Uterus (tissue), 2 donors: ENCODE results near the gene SLC2A14.

Source experiments
- POLR2A ChIP-seq, 2 donors: fragments of 450-650 bp; IDR thresholded peaks; one replicate each; pipeline ENCODE4 v1.6.1; 2016; ENCODE audit warnings: antibody characterized with exemption in 2 of 2, mild to moderate bottlenecking in 1 of 2, moderate library complexity in 1 of 2
- TF ChIP-seq, protein P1 (sequence below), 4 experiments: fragments of 200-600 bp in 2 of 4; fragments of 450-650 bp in 2 of 4; sonication (generic) in 2 of 4; IDR thresholded peaks; one replicate each; pipeline ENCODE4 v1.5.1; 2016 to 2019; ENCODE audit warnings: antibody characterized with exemption in 4 of 4, mild to moderate bottlenecking in 2 of 4, moderate library complexity in 1 of 4

DNA sequence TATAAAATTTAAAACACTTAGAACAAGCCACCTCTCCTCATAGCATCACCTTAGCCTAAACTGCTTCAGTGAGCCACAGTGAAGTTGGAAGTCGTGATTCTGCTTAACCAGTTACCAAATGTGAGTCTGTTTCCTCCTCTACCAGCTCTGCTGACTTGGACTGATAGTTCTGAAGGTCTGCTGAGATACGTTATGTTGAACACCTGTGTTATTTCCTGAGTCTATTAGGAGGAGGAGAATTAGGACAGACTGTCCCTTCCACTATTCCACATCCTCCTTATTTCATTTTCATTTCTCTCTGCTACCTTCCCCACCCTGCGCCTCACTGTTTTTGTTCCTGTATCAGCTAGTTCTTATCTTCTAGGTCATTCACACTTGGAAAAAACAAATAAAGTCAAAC, 2.4 kb downstream of the SLC2A14 start:
- TF ChIP-seq, protein P1, sequence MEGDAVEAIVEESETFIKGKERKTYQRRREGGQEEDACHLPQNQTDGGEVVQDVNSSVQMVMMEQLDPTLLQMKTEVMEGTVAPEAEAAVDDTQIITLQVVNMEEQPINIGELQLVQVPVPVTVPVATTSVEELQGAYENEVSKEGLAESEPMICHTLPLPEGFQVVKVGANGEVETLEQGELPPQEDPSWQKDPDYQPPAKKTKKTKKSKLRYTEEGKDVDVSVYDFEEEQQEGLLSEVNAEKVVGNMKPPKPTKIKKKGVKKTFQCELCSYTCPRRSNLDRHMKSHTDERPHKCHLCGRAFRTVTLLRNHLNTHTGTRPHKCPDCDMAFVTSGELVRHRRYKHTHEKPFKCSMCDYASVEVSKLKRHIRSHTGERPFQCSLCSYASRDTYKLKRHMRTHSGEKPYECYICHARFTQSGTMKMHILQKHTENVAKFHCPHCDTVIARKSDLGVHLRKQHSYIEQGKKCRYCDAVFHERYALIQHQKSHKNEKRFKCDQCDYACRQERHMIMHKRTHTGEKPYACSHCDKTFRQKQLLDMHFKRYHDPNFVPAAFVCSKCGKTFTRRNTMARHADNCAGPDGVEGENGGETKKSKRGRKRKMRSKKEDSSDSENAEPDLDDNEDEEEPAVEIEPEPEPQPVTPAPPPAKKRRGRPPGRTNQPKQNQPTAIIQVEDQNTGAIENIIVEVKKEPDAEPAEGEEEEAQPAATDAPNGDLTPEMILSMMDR (IDR thresholded peaks at IDR 0.05) = no peak
- TF ChIP-seq POLR2A (IDR thresholded peaks at IDR 0.05) = no peak
